ENCODE data around the gene AARS2.

- no peak for TF ChIP-seq CTCF (IDR thresholded peaks at IDR 0.05; ENCODE audit: poor library complexity)
- TF ChIP-seq EZH2 (IDR thresholded peaks at IDR 0.05; ENCODE audit: borderline replicate concordance) = no peak
Measured at GRCh38 chr6:44273617-44274016, 39.5 kb downstream of the AARS2 start.

Measured in hepatocyte (in vitro differentiated cells).